H54 (cell line): ENCODE results near the gene CPA4.

Experiments used
- DNase-seq: peaks from one replicate; pipeline ENCODE4 v3.0.0; 2011; ENCODE audit warnings: low spot score, mixed read lengths; ENCODE audit not compliant: insufficient read length
- FAIRE-seq: peaks from 3 replicates; lab custom pipeline; 2011; peaks lifted over from hg19 to GRCh38; lab: Jason Lieb, UNC
- POLR2A ChIP-seq: IDR thresholded peaks from 2 replicates; pipeline ENCODE4 v1.6.1; 2011; ENCODE audit warnings: low read depth, mild to moderate bottlenecking, low read length

CPA4 gene

GRCh38 chr7:130279906-130280305 is 13.1 kb upstream of the CPA4 start:
- DNase-seq (no peak), FAIRE-seq (no peak)
- TF ChIP-seq POLR2A: no peak

GRCh38 chr7:130281260-130281659 is 11.7 kb upstream of the CPA4 start:
- no peak for TF ChIP-seq POLR2A
- FAIRE-seq (no peak), DNase-seq (no peak)

- TF ChIP-seq POLR2A: no peak
- DNase-seq (no peak), FAIRE-seq (no peak)
Measured at GRCh38 chr7:130286881-130287280, 6.1 kb upstream of the CPA4 start.

GRCh38 chr7:130288168-130288567 is 4.8 kb upstream of the CPA4 start:
- DNase-seq (no peak), FAIRE-seq (no peak)

GRCh38 chr7:130288829-130289228 is 4.1 kb upstream of the CPA4 start:
- no peak for TF ChIP-seq POLR2A
- FAIRE-seq (no peak), DNase-seq (no peak)

More at GRCh38 chr7:130288168-130288567, 4.8 kb upstream of the CPA4 start:
- TF ChIP-seq POLR2A: no peak

GRCh38 chr7:130289478-130289877 is 3.5 kb upstream of the CPA4 start:
- no peak for TF ChIP-seq POLR2A
- no peak for DNase-seq
- FAIRE-seq: no peak

GRCh38 chr7:130290745-130291144 is 2.2 kb upstream of the CPA4 start:
- TF ChIP-seq POLR2A: no peak
- FAIRE-seq (no peak), DNase-seq (no peak)

- no peak for TF ChIP-seq POLR2A
- DNase-seq (no peak), FAIRE-seq (no peak)
Measured at GRCh38 chr7:130293521-130293920, 560 bp downstream of the CPA4 start.

- TF ChIP-seq POLR2A: no peak
- DNase-seq (no peak), FAIRE-seq (no peak)
Measured at GRCh38 chr7:130294314-130294713, 1.4 kb downstream of the CPA4 start.

GRCh38 chr7:130296221-130296951 is 3.4 kb downstream of the CPA4 start:
- no peak for DNase-seq
- TF ChIP-seq POLR2A: no peak
- no peak for FAIRE-seq

GRCh38 chr7:130297628-130298543 is 4.9 kb downstream of the CPA4 start:
- DNase-seq (no peak), FAIRE-seq (no peak)
- no peak for TF ChIP-seq POLR2A

- TF ChIP-seq POLR2A: no peak
Measured at GRCh38 chr7:130298544-130299326, 5.8 kb downstream of the CPA4 start.

GRCh38 chr7:130299866-130300265 is 6.9 kb downstream of the CPA4 start:
- TF ChIP-seq POLR2A: no peak
- no peak for FAIRE-seq
- DNase-seq: no peak

More at GRCh38 chr7:130298544-130299326, 5.8 kb downstream of the CPA4 start:
- FAIRE-seq: no peak
- DNase-seq: no peak

GRCh38 chr7:130301501-130302020 is 8.6 kb downstream of the CPA4 start:
- TF ChIP-seq POLR2A: no peak
- DNase-seq: no peak
- no peak for FAIRE-seq
